IMR-90 (cell line): ENCODE measurements around the gene SKIC3. TPM values are rescaled to one million over a fixed set of nuclear protein-coding genes. Genes with fewer than 3 reads are reported as not detected.

Source experiments
- ATAC-seq: fragments of 200-7000 bp; cut with Tn5 transposase; 2 replicates; pipeline ENCODE4 v1.9.1; 2020; ENCODE audit warnings: low read depth, mild to moderate bottlenecking, moderate library complexity
- BruUV-seq: library from RNA; stranded (reverse); fragments of 400-500 nt; replicated peaks from 2 replicates; lab custom pipeline; 2021; lab: Mats Ljungman, UMichigan
- CTCF ChIA-PET: fragments of 300-600 bp; formaldehyde crosslinking; extraction: SDS; loops from one replicate; lab custom pipeline; 2021; ENCODE audit warnings: antibody characterized with exemption; lab: Yijun Ruan, JAX
- POLR2A ChIA-PET: fragments of 300-600 bp; sonication (Branson Sonifier 250); formaldehyde crosslinking; loops from one replicate; lab custom pipeline; 2022; ENCODE audit warnings: antibody characterized with exemption; ENCODE audit not compliant: unreplicated experiment; lab: Charles Lee
- DNase-seq: peaks from one replicate; pipeline ENCODE4 v3.0.0; 2013
- H2AFZ ChIP-seq: replicated peaks from 2 replicates; pipeline ENCODE3; 2013; ENCODE audit warnings: low read length, mild to moderate bottlenecking; ENCODE audit not compliant: poor library complexity
- H2AK5ac ChIP-seq: 2 replicates; pipeline ENCODE4 v1.6.1; 2013; ENCODE audit warnings: low read depth, low read length, inconsistent platforms
- H2AK9ac ChIP-seq: replicated peaks from 2 replicates; pipeline ENCODE3; 2013; ENCODE audit warnings: mild to moderate bottlenecking, low read depth, low read length, moderate library complexity; ENCODE audit not compliant: poor library complexity
- H2BK120ac ChIP-seq: 2 replicates; pipeline ENCODE4 v1.6.1; 2013; ENCODE audit warnings: low read depth, low read length, inconsistent platforms
- H2BK15ac ChIP-seq: 3 replicates; pipeline ENCODE4 v1.6.1; 2013; ENCODE audit warnings: low read depth, low read length, inconsistent platforms
- H2BK20ac ChIP-seq: 2 replicates; pipeline ENCODE4 v1.6.1; 2013; ENCODE audit warnings: low read depth, mild to moderate bottlenecking, inconsistent platforms, low read length, moderate library complexity
- H2BK5ac ChIP-seq: 2 replicates; pipeline ENCODE4 v1.6.1; 2013; ENCODE audit warnings: mild to moderate bottlenecking, low read depth, low read length, inconsistent platforms; ENCODE audit not compliant: poor library complexity, severe bottlenecking
- H3K14ac ChIP-seq: replicated peaks from 2 replicates; pipeline ENCODE4 v1.6.1; 2013; ENCODE audit warnings: low read depth, low read length, inconsistent platforms
- H3K18ac ChIP-seq: 2 replicates; pipeline ENCODE4 v1.6.1; 2013; ENCODE audit warnings: low read depth, low read length, control low read depth
- H3K23ac ChIP-seq: 2 replicates; pipeline ENCODE4 v1.6.1; 2013; ENCODE audit warnings: low read depth, low read length, inconsistent platforms
- H3K27ac ChIP-seq: 2 replicates; pipeline ENCODE4 v1.5.1; 2013; ENCODE audit warnings: mild to moderate bottlenecking, control low read depth, low read length; ENCODE audit not compliant: insufficient read depth
- H3K27me3 ChIP-seq: 2 replicates; pipeline ENCODE4 v1.6.1; 2013; ENCODE audit warnings: low read length; ENCODE audit not compliant: control insufficient read depth, insufficient read depth
- H3K36me3 ChIP-seq: 2 replicates; pipeline ENCODE4 v1.6.1; 2013; ENCODE audit warnings: low read length, mixed read lengths; ENCODE audit not compliant: control insufficient read depth, insufficient read depth
- H3K4ac ChIP-seq: 2 replicates; pipeline ENCODE4 v1.6.1; 2013; ENCODE audit warnings: low read depth, low read length, inconsistent platforms
- H3K4me1 ChIP-seq: 2 replicates; pipeline ENCODE4 v1.6.1; 2013; ENCODE audit warnings: low read length, mixed read lengths; ENCODE audit not compliant: control insufficient read depth, insufficient read depth
- H3K4me2 ChIP-seq: 2 replicates; pipeline ENCODE4 v1.6.1; 2013; ENCODE audit warnings: low read depth, mild to moderate bottlenecking, control low read depth, low read length, moderate library complexity
- H3K4me3 ChIP-seq: 2 replicates; pipeline ENCODE4 v1.5.1; 2013; ENCODE audit warnings: low read depth, mild to moderate bottlenecking, control low read depth, low read length, moderate library complexity; ENCODE audit not compliant: insufficient read depth
- H3K56ac ChIP-seq: 2 replicates; pipeline ENCODE4 v1.6.1; 2013; ENCODE audit warnings: low read length, inconsistent platforms; ENCODE audit not compliant: insufficient read depth; ENCODE audit errors: extremely low read depth
- H3K79me1 ChIP-seq, 2 experiments: 2 replicates each; pipeline ENCODE4 v1.6.1; 2013; ENCODE audit warnings: low read length in 2 of 2, inconsistent platforms in 1 of 2, low read depth in 1 of 2
- H3K9ac ChIP-seq: 2 replicates; pipeline ENCODE4 v1.6.1; 2013; ENCODE audit warnings: low read depth, low read length, control low read depth
- H3K9me1 ChIP-seq: 2 replicates; pipeline ENCODE4 v1.6.1; 2013; ENCODE audit warnings: low read length, inconsistent platforms; ENCODE audit not compliant: insufficient read depth
- H3K9me3 ChIP-seq: 2 replicates; pipeline ENCODE4 v1.6.1; 2013; ENCODE audit warnings: low read length; ENCODE audit not compliant: control insufficient read depth, insufficient read depth
- H4K20me1 ChIP-seq: 2 replicates; pipeline ENCODE4 v1.6.1; 2013; ENCODE audit warnings: low read length, inconsistent platforms; ENCODE audit not compliant: insufficient read depth
- H4K5ac ChIP-seq: 2 replicates; pipeline ENCODE4 v1.6.1; 2013; ENCODE audit warnings: mild to moderate bottlenecking, low read depth, low read length, control low read depth
- H4K8ac ChIP-seq, 2 experiments: 2 replicates each; pipeline ENCODE4 v1.6.1; 2013; ENCODE audit warnings: low read depth in 2 of 2, low read length in 2 of 2, control low read depth in 1 of 2, inconsistent platforms in 1 of 2
- H4K91ac ChIP-seq: 2 replicates; pipeline ENCODE4 v1.6.1; 2013; ENCODE audit warnings: low read depth, low read length, inconsistent platforms; ENCODE audit not compliant: insufficient read depth
- BHLHE40 ChIP-seq: fragments of 150-350 bp; IDR thresholded peaks from 2 replicates; pipeline ENCODE4 v1.6.1; 2016; ENCODE audit warnings: mild to moderate bottlenecking, low read depth, low read length
- CEBPB ChIP-seq: IDR thresholded peaks from 2 replicates; pipeline ENCODE4 v1.6.1; 2012; ENCODE audit warnings: low read depth, low read length, improper control_type of control experiment
- CHD1 ChIP-seq: IDR thresholded peaks from 2 replicates; pipeline ENCODE4 v1.6.1; 2012; ENCODE audit warnings: low read depth, low read length, improper control_type of control experiment
- MXI1 ChIP-seq: IDR thresholded peaks from 2 replicates; pipeline ENCODE4 v1.6.1; 2012; ENCODE audit warnings: low read depth, mild to moderate bottlenecking, low read length, moderate library complexity, borderline replicate concordance
- NFE2L2 ChIP-seq: fragments of 150-350 bp; IDR thresholded peaks from 2 replicates; pipeline ENCODE4 v1.6.1; 2016; ENCODE audit warnings: low read depth, mild to moderate bottlenecking, low read length
- POLR2A ChIP-seq: IDR thresholded peaks from 2 replicates; pipeline ENCODE4 v1.6.1; 2012; ENCODE audit warnings: mild to moderate bottlenecking, low read depth, low read length
- RAD21 ChIP-seq: IDR thresholded peaks from 2 replicates; pipeline ENCODE4 v1.6.1; 2012; ENCODE audit warnings: low read length, improper control_type of control experiment
- RFX5 ChIP-seq: IDR thresholded peaks from 2 replicates; pipeline ENCODE4 v1.8.0; 2012; ENCODE audit warnings: low read depth, mild to moderate bottlenecking, low read length, moderate library complexity
- SMC3 ChIP-seq: fragments of 150-350 bp; IDR thresholded peaks from 2 replicates; pipeline ENCODE4 v1.6.1; 2016; ENCODE audit warnings: low read depth, mild to moderate bottlenecking, antibody characterized with exemption, low read length, moderate library complexity
- USF2 ChIP-seq: fragments of 150-350 bp; IDR thresholded peaks from 2 replicates; pipeline ENCODE4 v1.6.1; 2017; ENCODE audit warnings: mild to moderate bottlenecking, antibody characterized with exemption, low read length, low read depth
- WGBS, 2 experiments: methylation state at CpG; one replicate each; pipeline versions ENCODE4 v1.1.5 to v1.1.7; 2013; ENCODE audit warnings: missing lambda C conversion rate in 2 of 2; ENCODE audit not compliant: insufficient read length in 1 of 2; ENCODE audit errors: extremely low coverage in 2 of 2; 5-methylcytosine and 5-hydroxymethylcytosine counted together
- dilution Hi-C: fragments of 300-500 bp; cut with HindIII; formaldehyde crosslinking; loops from one replicate; pipeline ENCODE4 v1.14.3; 2018; ENCODE audit warnings: low sequenced_read_pairs; ENCODE audit not compliant: unreplicated experiment
- in situ Hi-C: fragments of 300-500 bp; cut with MboI; formaldehyde crosslinking; loops from 3 replicates; pipeline ENCODE4 v1.14.3; 2019; ENCODE audit warnings: low sequenced_read_pairs, inconsistent platforms, mixed read lengths
- intact Hi-C: fragments of 100-400 bp; cut with micrococcal nuclease; formaldehyde crosslinking; loops from 2 replicates; pipeline ENCODE4 v1.10.0; 2022
- polyA plus RNA-seq, 3 experiments: library from polyadenylated mRNA; depleted of rRNA; stranded (reverse); fragments of >200 nt; gene quantifications; 2 replicates each; pipeline ENCODE4 v1.2.3, GENCODE V29; 2012; ENCODE audit warnings: low replicate concordance in 1 of 3
- total RNA-seq: library from RNA; depleted of rRNA; stranded (reverse); fragments of >200 nt; gene quantifications from 2 replicates; pipeline ENCODE4 v1.2.3, GENCODE V29; 2012
- TF ChIP-seq, protein P1 (sequence below): fragments of 150-350 bp; IDR thresholded peaks from 2 replicates; pipeline ENCODE4 v1.6.1; 2016; ENCODE audit warnings: low read depth, mild to moderate bottlenecking, low read length, moderate library complexity, borderline replicate concordance

The SKIC3 gene
- total and polyA plus RNA-seq, 2 of the 4 experiments (the other 2 are of a cell fraction), result 47.1 to 145 TPM

DNA sequence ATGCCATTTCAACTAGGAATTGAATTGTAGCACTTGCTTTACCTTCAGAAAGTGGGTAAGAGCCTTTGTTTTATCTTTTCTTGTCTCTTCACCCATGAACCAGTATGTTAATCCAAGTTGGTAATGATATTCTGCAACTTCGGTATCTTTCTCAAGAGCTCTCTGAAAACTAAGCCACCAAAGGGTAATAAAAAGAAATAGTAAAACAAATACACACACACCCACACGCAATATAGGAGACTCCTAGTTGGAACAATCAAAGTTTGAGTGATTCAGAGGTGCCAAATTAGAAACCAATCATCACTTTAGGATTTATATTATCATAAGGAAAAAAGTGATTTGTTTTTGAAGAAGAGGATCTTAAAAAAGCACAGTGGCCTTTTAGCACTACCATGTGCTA lies 30.4 kb downstream of the SKIC3 start:
- no CpG with 5 or more reads among the region's 2 CpGs for WGBS, 2 experiments
- H3K18ac ChIP-seq, result no peak overlapping the region
- ChIA-PET POLR2A (no interaction called here), CTCF (no interaction called here)
- no peak overlapping the region for H2BK120ac ChIP-seq
- H3K9ac ChIP-seq, result no peak overlapping the region
- no peak overlapping the region for H4K8ac ChIP-seq
- H4K91ac ChIP-seq, result no peak overlapping the region
- no peak overlapping the region for H3K4me2 ChIP-seq
- H3K36me3 ChIP-seq, result peaks cover 16% of the 10 kb centered on the region
- H2AK9ac ChIP-seq, result no peak overlapping the region
- DNase-seq, result no peak
- H4K5ac ChIP-seq, result no peak overlapping the region
- TF ChIP-seq RAD21 (no peak), NFE2L2 (no peak), CHD1 (no peak), POLR2A (no peak), CEBPB (no peak), BHLHE40 (no peak), MXI1 (no peak), RFX5 (no peak), SMC3 (no peak), USF2 (no peak)
- TF ChIP-seq, protein P1, sequence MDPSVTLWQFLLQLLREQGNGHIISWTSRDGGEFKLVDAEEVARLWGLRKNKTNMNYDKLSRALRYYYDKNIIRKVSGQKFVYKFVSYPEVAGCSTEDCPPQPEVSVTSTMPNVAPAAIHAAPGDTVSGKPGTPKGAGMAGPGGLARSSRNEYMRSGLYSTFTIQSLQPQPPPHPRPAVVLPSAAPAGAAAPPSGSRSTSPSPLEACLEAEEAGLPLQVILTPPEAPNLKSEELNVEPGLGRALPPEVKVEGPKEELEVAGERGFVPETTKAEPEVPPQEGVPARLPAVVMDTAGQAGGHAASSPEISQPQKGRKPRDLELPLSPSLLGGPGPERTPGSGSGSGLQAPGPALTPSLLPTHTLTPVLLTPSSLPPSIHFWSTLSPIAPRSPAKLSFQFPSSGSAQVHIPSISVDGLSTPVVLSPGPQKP, result no peak
- H3K56ac ChIP-seq, result no peak overlapping the region
- peaks cover 3% of the 10 kb centered on the region; the same call in 1 of the 2 replicates for H3K9me1 ChIP-seq
- H3K4me3 ChIP-seq, result no peak overlapping the region
- H4K20me1 ChIP-seq, result no peaks in the 10 kb centered on the region
- no peak overlapping the region for H2BK15ac ChIP-seq
- H2AK5ac ChIP-seq, result no peak overlapping the region
- dilution Hi-C loops (no loop called here), intact Hi-C loops (no loop called here), in situ Hi-C loops (no loop called here)
- H3K27ac ChIP-seq, result no peak overlapping the region
- H3K4me1 ChIP-seq, result no peaks in the 10 kb centered on the region
- no peak overlapping the region for H2AFZ ChIP-seq
- no peak overlapping the region for H3K23ac ChIP-seq
- no peaks in the 10 kb centered on the region for H3K9me3 ChIP-seq
- no peak overlapping the region for H2BK5ac ChIP-seq
- H2BK20ac ChIP-seq, result no peak overlapping the region
- no peak for ATAC-seq
- H3K79me1 ChIP-seq, result peaks cover 13 to 20% of the 10 kb centered on the region in 2 experiments; a peak in 2 of 4 replicates
- no peak overlapping the region for H3K14ac ChIP-seq
- no TSS peak for BruUV-seq
- no peak overlapping the region for H3K4ac ChIP-seq
- no peaks in the 10 kb centered on the region for H3K27me3 ChIP-seq
